Type B pancreatic cell (in vitro differentiated cells): Measurements from ENCODE around the gene DEGS2. TPM values are rescaled to one million over a fixed set of nuclear protein-coding genes. Genes with fewer than 3 reads are reported as not detected.

ENCODE experiments used
- DNase-seq: peaks from one replicate; pipeline ENCODE4 v3.0.0; 2021; ENCODE audit warnings: mixed read lengths; ENCODE audit not compliant: unreplicated experiment; ENCODE audit errors: extremely low spot score
- H3K27ac Mint-ChIP-seq: 2 replicates; pipeline ENCODE4 v1.8.0; 2021; ENCODE audit warnings: mild to moderate bottlenecking, mixed read lengths
- H3K27me3 Mint-ChIP-seq: 2 replicates; pipeline ENCODE4 v1.8.0; 2021; ENCODE audit warnings: mixed read lengths
- H3K36me3 Mint-ChIP-seq: 2 replicates; pipeline ENCODE4 v1.8.0; 2021; ENCODE audit warnings: mixed read lengths
- H3K4me1 Mint-ChIP-seq: one replicate; pipeline ENCODE4 v1.8.0; 2021; ENCODE audit warnings: mixed read lengths; ENCODE audit not compliant: unreplicated experiment
- H3K4me3 Mint-ChIP-seq: 2 replicates; pipeline ENCODE4 v1.8.0; 2021; ENCODE audit warnings: mild to moderate bottlenecking, mixed read lengths
- H3K9me3 Mint-ChIP-seq: 2 replicates; pipeline ENCODE4 v1.8.0; 2021; ENCODE audit warnings: mixed read lengths
- CTCF ChIP-seq: fragments of 200-600 bp; sonication (generic); conservative IDR thresholded peaks from 2 replicates; pipeline ENCODE4 v1.5.0; 2021; ENCODE audit warnings: antibody characterized with exemption, mild to moderate bottlenecking
- total RNA-seq: library from RNA; stranded (reverse); gene quantifications from 2 replicates; pipeline ENCODE4 v1.2.1, GENCODE V29; 2021; ENCODE audit warnings: low replicate concordance

The DEGS2 gene
- total RNA-seq, 1 donor from 2014 or later, result 5.2 TPM

- no peaks in the 10 kb centered on the region for H3K9me3 Mint-ChIP-seq
- DNase-seq, result no peak
- H3K27me3 Mint-ChIP-seq, result no peaks in the 10 kb centered on the region
- no peak for TF ChIP-seq CTCF
- no peak overlapping the region for H3K4me3 Mint-ChIP-seq
- peak overlapping the region; percentile 23 for H3K27ac Mint-ChIP-seq
- H3K36me3 Mint-ChIP-seq, result peaks cover 11% of the 10 kb centered on the region
- peaks cover 18% of the 10 kb centered on the region for H3K4me1 Mint-ChIP-seq
These were observed 26.4 kb downstream of the DEGS2 start for GRCh38 chr14:100132903-100133510.

- no peak overlapping the region for H3K27ac Mint-ChIP-seq
These were observed 27.1 kb downstream of the DEGS2 start for GRCh38 chr14:100132161-100132902.

GRCh38 chr14:100131181-100131580, 28.3 kb downstream of the DEGS2 start:
- DNase-seq, result no peak

More at GRCh38 chr14:100132161-100132902, 27.1 kb downstream of the DEGS2 start:
- TF ChIP-seq CTCF, result no peak
- peaks cover 18% of the 10 kb centered on the region for H3K4me1 Mint-ChIP-seq
- H3K36me3 Mint-ChIP-seq, result peaks cover 11% of the 10 kb centered on the region
- H3K9me3 Mint-ChIP-seq, result no peaks in the 10 kb centered on the region
- H3K27me3 Mint-ChIP-seq, result no peaks in the 10 kb centered on the region
- no peak overlapping the region for H3K4me3 Mint-ChIP-seq
- no peak for DNase-seq

GRCh38 chr14:100130521-100130920, 28.9 kb downstream of the DEGS2 start:
- Mint-ChIP-seq H3K4me1 (peaks cover 18% of the 10 kb centered on the region), H3K27ac (peak overlapping the region; percentile 89), H3K27me3 (no peaks in the 10 kb centered on the region), H3K4me3 (no peak overlapping the region), H3K36me3 (peaks cover 7% of the 10 kb centered on the region), H3K9me3 (no peaks in the 10 kb centered on the region)
- no peak for TF ChIP-seq CTCF
- no peak for DNase-seq

More at GRCh38 chr14:100131181-100131580, 28.3 kb downstream of the DEGS2 start:
- H3K36me3 Mint-ChIP-seq, result peaks cover 7% of the 10 kb centered on the region
- TF ChIP-seq CTCF, result no peak
- no peaks in the 10 kb centered on the region for H3K27me3 Mint-ChIP-seq
- no peaks in the 10 kb centered on the region for H3K9me3 Mint-ChIP-seq
- H3K4me3 Mint-ChIP-seq, result peak overlapping the region; percentile 25
- peak overlapping the region; percentile 89 for H3K27ac Mint-ChIP-seq
- H3K4me1 Mint-ChIP-seq, result peaks cover 18% of the 10 kb centered on the region

- DNase-seq, result no peak
- H3K4me3 Mint-ChIP-seq, result no peak overlapping the region
- peaks cover 17% of the 10 kb centered on the region for H3K4me1 Mint-ChIP-seq
- no peaks in the 10 kb centered on the region for H3K27me3 Mint-ChIP-seq
- TF ChIP-seq CTCF, result no peak
- peaks cover 7% of the 10 kb centered on the region for H3K36me3 Mint-ChIP-seq
- H3K27ac Mint-ChIP-seq, result no peak overlapping the region
- no peaks in the 10 kb centered on the region for H3K9me3 Mint-ChIP-seq
These were observed 30.3 kb downstream of the DEGS2 start for GRCh38 chr14:100129161-100129589.
